CD4-positive, alpha-beta T cell (primary cell): Measurements from ENCODE around the gene SYTL4. TPM values are rescaled to one million over a fixed set of nuclear protein-coding genes. Genes with fewer than 3 reads are reported as not detected.

Experiments
- ATAC-seq: fragments of 200-7000 bp; cut with Tn5 transposase; one replicate; pipeline ENCODE4 v1.10.0; 2022; ENCODE audit warnings: mild to moderate bottlenecking; ENCODE audit not compliant: poor library complexity
- CTCF ChIA-PET: fragments of 350-600 bp; sonication (Branson Sonifier 250); formaldehyde crosslinking; loops from one replicate; lab custom pipeline; 2021; ENCODE audit warnings: antibody characterized with exemption, inconsistent platforms; lab: Charles Lee
- POLR2A ChIA-PET: fragments of 350-600 bp; sonication (Branson Sonifier 250); formaldehyde crosslinking; loops from one replicate; lab custom pipeline; 2021; ENCODE audit warnings: antibody characterized with exemption, inconsistent platforms; lab: Charles Lee
- DNase-seq, 14 experiments: peaks; one replicate each; pipeline ENCODE4 v3.0.0-alpha.2; 2013 to 2020; ENCODE audit warnings: mixed read lengths in 2 of 14
- H3K27ac ChIP-seq, 2 donors: one replicate each; pipeline versions ENCODE4 v1.5.1 to v1.7.0; 2013; ENCODE audit warnings: low read length in 2 of 2, low read depth in 1 of 2, mild to moderate bottlenecking in 1 of 2
- H3K27me3 ChIP-seq, 2 experiments: 1 replicate in 1 of 2; 2 replicates in 1 of 2; pipeline versions ENCODE4 v1.6.1 to v1.7.0; 2013; ENCODE audit warnings: low read length in 2 of 2, control low read depth in 1 of 2, mild to moderate bottlenecking in 1 of 2, moderate library complexity in 1 of 2; ENCODE audit not compliant: insufficient read depth in 2 of 2, control insufficient read depth in 1 of 2
- H3K36me3 ChIP-seq: one replicate; pipeline ENCODE4 v1.6.1; 2013; ENCODE audit warnings: low read length, control low read depth; ENCODE audit not compliant: insufficient read depth
- H3K4me1 ChIP-seq: one replicate; pipeline ENCODE4 v1.6.1; 2013; ENCODE audit warnings: low read length, control low read depth; ENCODE audit not compliant: insufficient read depth
- H3K4me3 ChIP-seq: one replicate; pipeline ENCODE4 v1.5.1; 2013; ENCODE audit warnings: mild to moderate bottlenecking, low read length, moderate library complexity
- H3K9me3 ChIP-seq, 2 experiments: 1 replicate in 1 of 2; 2 replicates in 1 of 2; pipeline versions ENCODE4 v1.6.1 to v1.7.0; 2013; ENCODE audit warnings: low read length in 2 of 2, mild to moderate bottlenecking in 2 of 2, control low read depth in 1 of 2, moderate library complexity in 1 of 2; ENCODE audit not compliant: control insufficient read depth in 1 of 2, insufficient read depth in 1 of 2
- H3K27ac Mint-ChIP-seq: one replicate; pipeline ENCODE4 v1.8.0; 2020; ENCODE audit warnings: mixed read lengths
- H3K27me3 Mint-ChIP-seq: one replicate; pipeline ENCODE4 v1.8.0; 2021; ENCODE audit warnings: mixed read lengths
- H3K36me3 Mint-ChIP-seq: one replicate; pipeline ENCODE4 v1.8.0; 2021; ENCODE audit warnings: low read depth, mixed read lengths
- H3K4me1 Mint-ChIP-seq: one replicate; pipeline ENCODE4 v1.8.0; 2021; ENCODE audit warnings: low read depth, mixed read lengths
- H3K4me3 Mint-ChIP-seq: one replicate; pipeline ENCODE4 v1.8.0; 2020; ENCODE audit warnings: mild to moderate bottlenecking, mixed read lengths
- H3K9me3 Mint-ChIP-seq: one replicate; pipeline ENCODE4 v1.8.0; 2020; ENCODE audit warnings: mixed read lengths
- CTCF ChIP-seq: fragments of 200-600 bp; IDR thresholded peaks from one replicate; pipeline ENCODE4 v1.8.0; 2022; ENCODE audit warnings: antibody characterized with exemption, mild to moderate bottlenecking
- intact Hi-C, 2 experiments: fragments of 100-400 bp; cut with DNase I in 1 of 2; cut with micrococcal nuclease in 1 of 2; formaldehyde crosslinking; loops; one replicate each; pipeline versions ENCODE4 v1.15.1 to v1.9.0; 2023 to 2025; cut with DNase I, micrococcal nuclease
- total RNA-seq, 174 experiments: library from RNA in 2 of 174; stranded (reverse) in 2 of 174; gene quantifications; one replicate each; pipeline ENCODE4 v1.2.3 and lab custom pipeline; 2021 to 2026

The SYTL4 gene
- total RNA-seq, 2 experiments from 2014 or later: not detected

GRCh38 chrX:100704581-100705203 is 27.2 kb downstream of the SYTL4 start:
- no peak overlapping the region for H3K27ac Mint-ChIP-seq
- intact Hi-C loops: no loop called here
- ChIA-PET POLR2A (no interaction called here), CTCF (no interaction called here)
- H3K27ac ChIP-seq: no peak overlapping the region
- ATAC-seq (no peak), DNase-seq (no peak)
- no peaks in the 10 kb centered on the region for H3K9me3 Mint-ChIP-seq
- no peaks in the 10 kb centered on the region for H3K36me3 ChIP-seq
- no peaks in the 10 kb centered on the region for H3K4me1 Mint-ChIP-seq
- H3K4me3 Mint-ChIP-seq: no peak overlapping the region
- H3K9me3 ChIP-seq: no peaks in the 10 kb centered on the region
- H3K27me3 ChIP-seq: peaks cover 0 to 6% of the 10 kb centered on the region in 2 experiments
- peaks cover 26% of the 10 kb centered on the region for H3K27me3 Mint-ChIP-seq
- TF ChIP-seq CTCF: no peak
- no peaks in the 10 kb centered on the region for H3K4me1 ChIP-seq
- H3K36me3 Mint-ChIP-seq: no peaks in the 10 kb centered on the region
- no peak overlapping the region for H3K4me3 ChIP-seq

GRCh38 chrX:100700809-100701208 is 31.1 kb downstream of the SYTL4 start:
- intact Hi-C loops: no loop called here
- no peaks in the 10 kb centered on the region for H3K9me3 Mint-ChIP-seq

GRCh38 chrX:100698551-100698950 is 33.4 kb downstream of the SYTL4 start:
- TF ChIP-seq CTCF: no peak
- no peak for DNase-seq
- Histone ChIP-seq H3K9me3 (no peaks in the 10 kb centered on the region), H3K4me1 (no peaks in the 10 kb centered on the region), H3K27ac (no peak overlapping the region), H3K36me3 (no peaks in the 10 kb centered on the region), H3K4me3 (no peak overlapping the region), H3K27me3 (peaks cover 0 to 13% of the 10 kb centered on the region in 2 experiments)
- no peak overlapping the region for H3K4me3 Mint-ChIP-seq
- H3K36me3 Mint-ChIP-seq: no peaks in the 10 kb centered on the region
- no peaks in the 10 kb centered on the region for H3K9me3 Mint-ChIP-seq
- no peak for ATAC-seq
- intact Hi-C loops: no loop called here
- peaks cover 32% of the 10 kb centered on the region for H3K27me3 Mint-ChIP-seq
- POLR2A ChIA-PET: no interaction called here
- no peak overlapping the region for H3K27ac Mint-ChIP-seq
- CTCF ChIA-PET: no interaction called here
- no peaks in the 10 kb centered on the region for H3K4me1 Mint-ChIP-seq

More at GRCh38 chrX:100700809-100701208, 31.1 kb downstream of the SYTL4 start:
- Histone ChIP-seq H3K9me3 (no peaks in the 10 kb centered on the region), H3K36me3 (no peaks in the 10 kb centered on the region), H3K27ac (no peak overlapping the region), H3K27me3 (peaks cover 0 to 2% of the 10 kb centered on the region in 2 experiments), H3K4me1 (no peaks in the 10 kb centered on the region), H3K4me3 (no peak overlapping the region)
- no peaks in the 10 kb centered on the region for H3K4me1 Mint-ChIP-seq
- ATAC-seq (no peak), DNase-seq (no peak)
- no peak overlapping the region for H3K27ac Mint-ChIP-seq
- CTCF ChIA-PET: no interaction called here
- no peaks in the 10 kb centered on the region for H3K36me3 Mint-ChIP-seq
- H3K4me3 Mint-ChIP-seq: no peak overlapping the region
- POLR2A ChIA-PET: no interaction called here
- peaks cover 29% of the 10 kb centered on the region for H3K27me3 Mint-ChIP-seq
- TF ChIP-seq CTCF: no peak
